GM12875 (cell line): Measurements from ENCODE around the gene PLXNA2.

Experiments
- H3K4me3 ChIP-seq: one replicate; pipeline ENCODE4 v1.5.1; 2011; ENCODE audit warnings: low read depth, low read length, control low read depth
- TF ChIP-seq, protein P1 (sequence below): IDR thresholded peaks from 2 replicates; pipeline ENCODE4 v1.5.1; 2011; ENCODE audit warnings: low read depth, mild to moderate bottlenecking, control low read depth, inconsistent platforms, low read length, moderate library complexity, borderline replicate concordance; ENCODE audit not compliant: insufficient read depth

PLXNA2 gene

DNA sequence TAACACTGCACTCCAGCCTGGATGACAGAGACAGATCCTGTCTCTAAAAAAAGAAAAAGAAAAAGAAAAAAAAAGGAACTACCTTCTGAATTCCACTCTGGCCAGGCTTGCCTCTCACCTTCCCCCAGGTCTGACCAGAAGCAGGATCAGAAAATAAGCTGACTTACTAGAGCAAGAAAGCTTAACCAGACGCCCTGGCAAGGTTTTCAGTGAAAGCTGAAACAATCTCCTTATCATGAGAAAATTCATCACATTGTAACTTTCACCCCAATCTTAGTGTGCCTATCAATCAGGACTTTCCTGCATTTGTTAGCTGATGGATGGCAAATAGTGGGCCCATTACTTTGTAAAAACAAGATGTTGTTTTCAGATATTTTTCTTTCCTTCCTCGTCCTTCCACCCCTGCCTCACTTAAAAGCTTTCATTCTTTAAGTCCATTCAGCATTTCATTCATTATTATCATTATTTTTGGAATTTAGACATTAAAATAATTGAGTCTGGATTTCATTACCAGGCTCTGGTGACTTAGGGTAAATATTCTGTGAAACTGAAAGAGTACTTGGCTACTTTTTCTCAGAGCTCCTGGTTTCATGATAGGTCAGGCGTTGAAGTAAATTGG, 236.8 kb downstream of the PLXNA2 start:
- no peak overlapping the region for H3K4me3 ChIP-seq

DNA sequence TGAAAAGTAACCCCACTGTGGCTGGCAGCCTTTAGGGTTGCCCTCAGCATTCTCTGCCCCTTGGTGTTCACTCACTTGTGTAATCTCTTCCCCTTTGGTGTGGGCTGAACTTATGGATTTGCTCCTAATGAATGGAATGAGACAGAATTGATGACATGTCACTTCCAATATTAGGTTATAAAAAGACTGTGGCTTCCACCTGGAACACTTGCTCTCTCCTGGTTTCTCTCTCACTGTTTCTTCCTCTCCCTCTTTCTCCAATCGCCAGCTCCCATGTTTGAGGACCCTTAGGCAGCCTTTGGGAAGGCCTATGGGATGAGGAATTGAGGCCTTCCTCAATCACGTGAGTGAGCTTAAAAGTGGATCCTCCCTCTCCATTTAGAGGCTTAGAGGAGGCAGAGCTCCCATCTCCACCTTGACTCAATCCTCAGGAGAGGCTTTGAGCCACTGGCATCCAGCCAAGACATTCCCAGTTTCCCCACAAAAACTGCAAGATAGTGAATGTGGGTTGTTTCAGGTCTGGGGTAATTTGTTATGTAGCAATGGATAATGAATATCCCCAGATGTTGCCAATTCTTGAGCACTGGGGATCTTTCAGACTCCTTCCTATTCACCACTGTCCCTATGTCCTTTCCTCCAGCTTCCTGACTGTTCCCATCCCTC, 237.8 kb downstream of the PLXNA2 start:
- TF ChIP-seq, protein P1, sequence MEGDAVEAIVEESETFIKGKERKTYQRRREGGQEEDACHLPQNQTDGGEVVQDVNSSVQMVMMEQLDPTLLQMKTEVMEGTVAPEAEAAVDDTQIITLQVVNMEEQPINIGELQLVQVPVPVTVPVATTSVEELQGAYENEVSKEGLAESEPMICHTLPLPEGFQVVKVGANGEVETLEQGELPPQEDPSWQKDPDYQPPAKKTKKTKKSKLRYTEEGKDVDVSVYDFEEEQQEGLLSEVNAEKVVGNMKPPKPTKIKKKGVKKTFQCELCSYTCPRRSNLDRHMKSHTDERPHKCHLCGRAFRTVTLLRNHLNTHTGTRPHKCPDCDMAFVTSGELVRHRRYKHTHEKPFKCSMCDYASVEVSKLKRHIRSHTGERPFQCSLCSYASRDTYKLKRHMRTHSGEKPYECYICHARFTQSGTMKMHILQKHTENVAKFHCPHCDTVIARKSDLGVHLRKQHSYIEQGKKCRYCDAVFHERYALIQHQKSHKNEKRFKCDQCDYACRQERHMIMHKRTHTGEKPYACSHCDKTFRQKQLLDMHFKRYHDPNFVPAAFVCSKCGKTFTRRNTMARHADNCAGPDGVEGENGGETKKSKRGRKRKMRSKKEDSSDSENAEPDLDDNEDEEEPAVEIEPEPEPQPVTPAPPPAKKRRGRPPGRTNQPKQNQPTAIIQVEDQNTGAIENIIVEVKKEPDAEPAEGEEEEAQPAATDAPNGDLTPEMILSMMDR: no peak
- H3K4me3 ChIP-seq: no peak overlapping the region

More for the DNA sequence above, 236.8 kb downstream of the PLXNA2 start:
- TF ChIP-seq, protein P1: no peak

DNA sequence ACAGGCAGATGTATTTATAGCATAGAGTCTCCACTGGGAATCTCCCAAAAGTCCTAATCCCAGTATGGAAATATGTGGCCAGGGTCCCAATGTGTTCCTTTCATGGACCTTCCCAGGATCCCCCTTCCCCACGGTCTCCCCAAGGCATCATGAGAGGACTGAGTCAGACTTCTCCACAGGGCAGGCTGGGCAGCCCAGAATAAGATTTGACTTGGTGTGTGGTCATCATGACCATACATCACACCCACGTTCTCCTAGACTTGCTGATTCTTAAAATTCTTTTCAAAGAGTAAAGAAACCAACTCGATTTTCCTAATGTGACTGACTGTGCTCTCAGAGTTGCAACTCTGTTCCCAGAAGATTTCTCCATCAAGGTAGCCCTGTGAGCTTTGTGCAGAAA, 239.3 kb downstream of the PLXNA2 start:
- H3K4me3 ChIP-seq: no peak overlapping the region
- TF ChIP-seq, protein P1: no peak

DNA sequence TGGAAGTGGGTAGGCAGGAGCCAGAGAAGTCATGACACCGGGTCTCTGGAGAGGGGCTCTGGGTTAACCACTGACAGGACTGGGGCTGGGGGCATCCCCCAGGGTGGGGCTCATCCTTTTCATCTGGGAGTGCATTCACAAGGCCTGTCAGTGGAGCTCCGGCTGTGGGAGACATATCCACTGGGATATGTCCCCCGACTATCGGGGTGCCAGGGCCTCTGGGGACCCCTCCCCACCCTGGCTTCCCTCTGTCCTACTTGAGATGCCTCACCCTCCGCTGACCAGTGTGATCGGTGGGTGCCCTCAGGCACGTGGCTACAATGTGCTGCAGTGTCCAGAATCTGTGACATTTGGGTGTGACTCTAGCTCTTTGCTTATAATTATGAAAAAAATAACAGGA, 240.9 kb downstream of the PLXNA2 start:
- no peak overlapping the region for H3K4me3 ChIP-seq
- TF ChIP-seq, protein P1: no peak

DNA sequence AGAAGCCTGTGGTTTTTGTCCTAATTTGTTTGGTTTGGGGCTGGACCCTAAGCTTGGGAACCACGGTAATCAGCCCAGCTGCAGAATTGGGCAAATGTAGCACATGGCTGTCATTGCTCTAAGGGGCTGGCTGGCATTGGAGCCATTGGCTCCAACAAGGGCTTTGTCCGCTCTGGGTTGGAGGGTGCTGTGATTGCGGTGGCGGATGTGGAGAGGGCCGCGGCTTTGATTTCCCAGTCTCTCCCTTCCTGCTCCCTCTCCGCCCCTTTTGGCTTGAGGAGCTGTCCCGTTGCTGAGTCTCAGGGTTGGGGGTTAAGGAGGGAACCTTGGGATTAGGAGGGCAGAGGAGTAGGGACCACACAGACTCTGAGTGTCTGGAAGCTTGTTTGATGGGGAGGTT, 241.5 kb downstream of the PLXNA2 start:
- TF ChIP-seq, protein P1: no peak
- no peak overlapping the region for H3K4me3 ChIP-seq

DNA sequence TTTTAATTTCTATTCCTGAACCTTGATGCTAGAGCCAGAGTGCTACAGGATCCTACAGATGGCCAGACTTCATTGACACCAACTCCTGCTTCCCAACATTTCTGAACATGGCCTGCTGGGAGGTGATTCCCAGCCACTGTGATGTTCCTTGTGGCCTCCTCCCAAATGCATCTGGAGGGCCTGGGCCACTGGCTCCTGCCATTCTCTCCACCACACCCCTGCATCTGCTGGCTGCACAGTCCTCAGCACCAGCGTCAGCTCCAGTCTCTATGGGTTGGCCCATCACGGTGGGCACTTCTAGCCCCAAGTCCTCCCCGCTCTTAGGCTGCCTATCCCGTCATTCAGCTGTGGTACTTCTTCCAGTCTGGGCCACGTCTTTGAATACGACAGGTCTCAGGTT, 242.1 kb downstream of the PLXNA2 start:
- H3K4me3 ChIP-seq: no peak overlapping the region
- TF ChIP-seq, protein P1: no peak

DNA sequence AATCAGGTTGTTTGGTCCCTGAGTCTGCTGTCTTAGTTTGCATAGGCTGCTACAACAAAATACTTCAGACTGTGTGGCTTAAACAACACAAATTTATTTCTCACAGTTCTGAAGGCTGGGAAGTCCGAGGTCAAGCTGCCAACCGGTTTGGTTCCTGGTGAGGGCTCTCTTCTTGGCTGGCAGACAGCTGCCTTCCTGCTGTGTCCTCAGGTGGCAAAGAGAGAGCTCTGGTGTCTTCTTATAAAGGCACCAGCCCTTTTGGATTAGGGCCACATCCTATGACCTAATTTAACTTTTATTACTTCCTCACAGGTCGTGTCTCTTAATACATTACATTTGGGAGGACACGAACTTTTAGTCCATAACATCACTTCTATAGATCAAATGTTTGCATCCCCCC, 243.7 kb downstream of the PLXNA2 start:
- TF ChIP-seq, protein P1: no peak
- H3K4me3 ChIP-seq: no peak overlapping the region
